Smooth muscle cell (in vitro differentiated cells): ENCODE results near the gene MLLT1. TPM values are rescaled to one million over a fixed set of nuclear protein-coding genes. Genes with fewer than 3 reads are reported as not detected.
A peak's percentile ranks its signal among the peaks of the same experiment; 100 is the strongest.

Experiments
- DNase-seq: peaks from one replicate; lab custom pipeline; 2025; ENCODE audit not compliant: unreplicated experiment; lab: John Stamatoyannopoulos, UW
- H2AFZ ChIP-seq: fragments of 200-600 bp; sonication (generic); 2 replicates; pipeline ENCODE4 v1.6.0; 2016; ENCODE audit warnings: antibody characterized with exemption, low read depth, mild to moderate bottlenecking
- H3F3A ChIP-seq: fragments of 200-600 bp; sonication (generic); 2 replicates; pipeline ENCODE4 v1.6.0; 2017; ENCODE audit warnings: antibody characterized with exemption, low read depth
- H3K27ac ChIP-seq: fragments of 200-600 bp; sonication (generic); 2 replicates; pipeline ENCODE4 v1.5.1; 2016; ENCODE audit warnings: low read depth, mild to moderate bottlenecking
- H3K27me3 ChIP-seq: fragments of 200-600 bp; sonication (generic); 2 replicates; pipeline ENCODE4 v1.6.1; 2016; ENCODE audit warnings: low read depth, mild to moderate bottlenecking
- H3K36me3 ChIP-seq: fragments of 200-600 bp; sonication (generic); 2 replicates; pipeline ENCODE4 v1.5.1; 2016; ENCODE audit warnings: low read depth
- H3K4me1 ChIP-seq: fragments of 200-600 bp; sonication (generic); 2 replicates; pipeline ENCODE4 v1.5.1; 2016; ENCODE audit warnings: low read depth
- H3K4me2 ChIP-seq: fragments of 200-600 bp; sonication (generic); 2 replicates; pipeline ENCODE4 v1.6.0; 2016; ENCODE audit warnings: mild to moderate bottlenecking
- H3K4me3 ChIP-seq: fragments of 200-600 bp; sonication (generic); 2 replicates; pipeline ENCODE4 v1.5.1; 2016; ENCODE audit warnings: mild to moderate bottlenecking
- H3K79me2 ChIP-seq: fragments of 200-600 bp; sonication (generic); 2 replicates; pipeline ENCODE4 v1.6.0; 2016; ENCODE audit warnings: low read depth, mild to moderate bottlenecking
- H3K9ac ChIP-seq: fragments of 200-600 bp; sonication (generic); 2 replicates; pipeline ENCODE4 v1.6.0; 2016; ENCODE audit warnings: low read depth
- H3K9me3 ChIP-seq: fragments of 200-600 bp; sonication (generic); replicated peaks from 2 replicates; pipeline ENCODE4 v1.5.1; 2016; ENCODE audit warnings: low read depth
- H4K20me1 ChIP-seq: fragments of 200-600 bp; sonication (generic); 2 replicates; pipeline ENCODE4 v1.6.0; 2016; ENCODE audit warnings: low read depth
- WGBS: methylation state at CpG from one replicate; pipeline ENCODE4 v1.1.7; 2016; ENCODE audit warnings: low lambda C conversion rate; 5-methylcytosine and 5-hydroxymethylcytosine counted together
- polyA plus RNA-seq: library from polyadenylated mRNA; unstranded; fragments of >200 nt; fragmentation: Nextera tagmentation; extraction: Ambion mirVana; gene quantifications from 2 replicates; pipeline ENCODE4 v1.2.1, GENCODE V29; 2016
- total RNA-seq: library from RNA; depleted of rRNA; stranded (reverse); fragments of >200 nt; gene quantifications from 2 replicates; pipeline ENCODE4 v1.2.3, GENCODE V29; 2014
- TF ChIP-seq, protein P1 (sequence below): fragments of 200-600 bp; sonication (generic); IDR thresholded peaks from 2 replicates; pipeline ENCODE4 v1.5.1; 2017; ENCODE audit warnings: borderline replicate concordance, mild to moderate bottlenecking, antibody characterized with exemption; ENCODE audit not compliant: insufficient read depth, poor library complexity, severe bottlenecking

MLLT1 gene
- total and polyA plus RNA-seq, 2 experiments from 2014 or later: 18.8 to 27.3 TPM

DNA sequence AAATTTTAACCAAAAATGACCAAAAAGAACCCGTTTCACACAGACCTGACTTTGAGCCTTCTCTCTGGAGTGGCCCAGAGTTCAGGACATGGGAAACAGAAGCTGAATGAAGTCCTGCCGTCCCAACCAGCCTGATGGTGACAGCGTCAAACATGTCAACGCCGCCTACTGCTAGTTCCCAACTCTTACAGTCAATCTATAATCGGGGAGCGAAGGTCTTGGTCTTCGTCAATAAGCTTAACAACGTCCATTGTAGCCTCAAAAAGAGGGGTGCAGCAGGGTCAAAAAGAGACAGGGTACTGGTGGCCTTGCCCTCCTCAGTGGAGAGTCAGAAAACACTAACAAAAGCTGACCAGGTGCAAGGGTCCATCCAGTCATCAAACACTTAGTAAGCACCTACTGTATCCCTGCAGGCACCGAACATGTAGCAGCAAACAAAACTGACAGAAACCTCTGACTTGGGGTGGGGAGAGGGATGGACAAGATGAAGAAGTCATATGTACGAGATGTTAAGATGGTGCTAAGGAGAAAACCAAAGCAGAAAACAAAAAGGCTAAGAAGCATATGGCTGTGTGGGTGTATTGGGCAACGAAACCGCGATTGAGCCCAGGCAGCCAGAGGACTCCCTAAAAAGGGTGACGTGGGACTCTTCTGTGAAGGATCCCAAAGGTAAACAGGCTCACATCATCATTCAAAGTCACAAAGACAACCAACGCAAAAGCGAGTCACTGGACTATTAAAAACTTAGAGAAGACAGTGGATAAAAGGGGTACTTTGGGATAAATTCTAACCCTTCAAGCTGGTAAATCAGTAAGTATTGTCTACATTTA is 12.0 kb downstream of the MLLT1 start:
- H4K20me1 ChIP-seq: peaks cover 95% of the 10 kb centered on the region
- no peak overlapping the region for H2AFZ ChIP-seq
- no peak overlapping the region for H3K9ac ChIP-seq
- H3K79me2 ChIP-seq: peaks cover 88% of the 10 kb centered on the region
- H3K4me1 ChIP-seq: peaks cover 11% of the 10 kb centered on the region
- no peak overlapping the region for H3K4me2 ChIP-seq
- H3K4me3 ChIP-seq: no peak overlapping the region
- TF ChIP-seq, protein P1, sequence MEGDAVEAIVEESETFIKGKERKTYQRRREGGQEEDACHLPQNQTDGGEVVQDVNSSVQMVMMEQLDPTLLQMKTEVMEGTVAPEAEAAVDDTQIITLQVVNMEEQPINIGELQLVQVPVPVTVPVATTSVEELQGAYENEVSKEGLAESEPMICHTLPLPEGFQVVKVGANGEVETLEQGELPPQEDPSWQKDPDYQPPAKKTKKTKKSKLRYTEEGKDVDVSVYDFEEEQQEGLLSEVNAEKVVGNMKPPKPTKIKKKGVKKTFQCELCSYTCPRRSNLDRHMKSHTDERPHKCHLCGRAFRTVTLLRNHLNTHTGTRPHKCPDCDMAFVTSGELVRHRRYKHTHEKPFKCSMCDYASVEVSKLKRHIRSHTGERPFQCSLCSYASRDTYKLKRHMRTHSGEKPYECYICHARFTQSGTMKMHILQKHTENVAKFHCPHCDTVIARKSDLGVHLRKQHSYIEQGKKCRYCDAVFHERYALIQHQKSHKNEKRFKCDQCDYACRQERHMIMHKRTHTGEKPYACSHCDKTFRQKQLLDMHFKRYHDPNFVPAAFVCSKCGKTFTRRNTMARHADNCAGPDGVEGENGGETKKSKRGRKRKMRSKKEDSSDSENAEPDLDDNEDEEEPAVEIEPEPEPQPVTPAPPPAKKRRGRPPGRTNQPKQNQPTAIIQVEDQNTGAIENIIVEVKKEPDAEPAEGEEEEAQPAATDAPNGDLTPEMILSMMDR: no peak
- 82% methylated on average over 17 of the region's 17 CpGs for WGBS
- no peaks in the 10 kb centered on the region for H3K36me3 ChIP-seq
- DNase-seq: no peak
- H3F3A ChIP-seq: peaks cover 11% of the 10 kb centered on the region
- no peaks in the 10 kb centered on the region for H3K9me3 ChIP-seq
- no peaks in the 10 kb centered on the region for H3K27me3 ChIP-seq
- H3K27ac ChIP-seq: peak overlapping the region; percentile 62

DNA sequence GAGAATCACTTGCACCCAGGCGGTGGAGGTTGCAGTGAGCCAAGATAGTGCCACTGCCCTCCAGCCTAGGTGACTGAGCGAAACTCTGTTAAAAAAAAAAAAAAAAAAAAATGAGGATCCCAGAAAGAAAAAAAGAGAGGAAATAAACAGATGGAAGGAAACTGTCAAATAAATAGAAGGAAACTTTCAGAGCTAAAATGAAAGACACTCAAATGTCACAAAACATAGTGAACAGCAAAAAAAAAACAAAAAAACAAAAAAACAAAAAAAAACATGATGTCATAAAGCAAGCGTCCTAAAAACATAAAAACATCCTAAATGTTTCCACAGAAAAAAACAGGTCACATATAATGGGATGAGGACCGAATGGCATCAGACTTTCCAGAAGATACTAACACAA is 15.0 kb downstream of the MLLT1 start:
- Histone ChIP-seq H3K79me2 (peaks cover 87% of the 10 kb centered on the region), H4K20me1 (peaks cover 96% of the 10 kb centered on the region), H3K9me3 (no peaks in the 10 kb centered on the region), H2AFZ (no peak overlapping the region), H3K4me1 (no peaks in the 10 kb centered on the region), H3K27ac (no peak overlapping the region), H3K4me2 (no peak overlapping the region), H3K36me3 (no peaks in the 10 kb centered on the region), H3K4me3 (no peak overlapping the region), H3F3A (no peaks in the 10 kb centered on the region), H3K27me3 (no peaks in the 10 kb centered on the region), H3K9ac (no peak overlapping the region)
- DNase-seq: no peak
- TF ChIP-seq, protein P1: no peak
- WGBS: 94% methylated on average over 4 of the region's 4 CpGs

DNA sequence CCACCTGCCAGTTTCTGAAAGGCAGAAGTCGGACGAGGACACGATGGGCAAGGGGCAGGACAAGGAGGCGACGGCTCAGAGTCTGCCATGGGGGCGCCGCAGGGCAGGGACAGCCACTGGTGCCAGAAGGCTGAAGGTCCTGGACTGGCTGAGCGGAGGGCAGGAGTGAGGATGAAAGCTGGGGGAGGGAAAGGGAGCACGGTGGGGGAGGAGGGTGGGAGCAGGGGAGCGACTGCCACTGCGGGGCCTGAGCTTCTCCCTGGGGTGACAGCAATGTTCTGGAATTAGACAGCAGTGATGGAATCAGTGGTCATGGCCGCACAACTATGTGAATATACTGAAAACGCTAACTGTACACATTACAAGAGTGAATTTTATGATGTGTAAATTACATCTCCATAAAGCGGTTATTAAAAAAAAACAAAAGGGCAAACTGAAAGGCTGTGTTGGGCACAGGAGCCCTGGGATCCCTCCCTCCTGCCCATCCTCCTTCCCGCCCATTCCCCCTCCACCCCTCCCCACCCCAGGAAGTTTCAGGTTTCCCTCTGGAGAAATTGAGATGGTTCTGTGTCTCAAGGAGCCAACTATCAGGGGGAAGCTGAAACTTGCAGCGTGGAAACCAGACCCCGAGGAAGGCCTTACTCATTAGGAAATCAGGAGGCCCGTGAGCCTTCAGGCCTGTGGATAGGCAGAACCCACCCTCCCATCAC is 15.9 kb downstream of the MLLT1 start:
- Histone ChIP-seq H3F3A (no peaks in the 10 kb centered on the region), H3K4me1 (no peaks in the 10 kb centered on the region), H4K20me1 (peaks cover 96% of the 10 kb centered on the region), H3K27me3 (no peaks in the 10 kb centered on the region), H2AFZ (no peak overlapping the region), H3K79me2 (peaks cover 87% of the 10 kb centered on the region), H3K4me3 (no peak overlapping the region), H3K27ac (peak overlapping the region; percentile 24), H3K9ac (no peak overlapping the region), H3K4me2 (no peak overlapping the region), H3K36me3 (no peaks in the 10 kb centered on the region), H3K9me3 (no peaks in the 10 kb centered on the region)
- WGBS: 81% methylated on average over 18 of the region's 18 CpGs
- TF ChIP-seq, protein P1: no peak
- DNase-seq: no peak
